ENCODE measurements around the gene CDKAL1.
"Not testable (repeated sequence)": the region's sequence is repeated elsewhere in the genome, so short reads cannot be mapped to it uniquely, and the experiment has no call there.

CDKAL1 gene

GRCh38 chr6:20715135-20715806, 181.0 kb downstream of the CDKAL1 start:
- Mint-ChIP-seq H3K9me3 (no peaks in the 10 kb centered on the region), H3K27ac (no peak overlapping the region), H3K4me3 (no peak overlapping the region), H3K36me3 (peaks cover 2 to 8% of the 10 kb centered on the region in 2 donors), H3K4me1 (peaks cover 21 to 37% of the 10 kb centered on the region in 2 donors), H3K27me3 (no peaks in the 10 kb centered on the region)
- ATAC-seq (replicated peaks) (no peak), DNase-seq (no peak)

GRCh38 chr6:20716865-20717264, 182.6 kb downstream of the CDKAL1 start:
- Mint-ChIP-seq H3K27ac (no peak overlapping the region), H3K27me3 (no peaks in the 10 kb centered on the region), H3K4me3 (no peak overlapping the region), H3K9me3 (peaks cover 0 to under 1% of the 10 kb centered on the region in 2 donors), H3K36me3 (peaks cover 2 to 11% of the 10 kb centered on the region in 2 donors), H3K4me1 (peaks cover 18 to 34% of the 10 kb centered on the region in 2 donors)
- DNase-seq: peak; percentile 18
- ATAC-seq (replicated peaks): peak; percentile 86 to 89

GRCh38 chr6:20717743-20718142, 183.5 kb downstream of the CDKAL1 start:
- H3K9me3 Mint-ChIP-seq: peaks cover 0 to 5% of the 10 kb centered on the region in 2 donors
- H3K36me3 Mint-ChIP-seq: peaks cover 4 to 15% of the 10 kb centered on the region in 2 donors

GRCh38 chr6:20718705-20719653, 184.7 kb downstream of the CDKAL1 start:
- DNase-seq (no peak), ATAC-seq (replicated peaks) (peak; percentile 40 to 46)
- Mint-ChIP-seq H3K27ac (peak overlapping the region; percentile 28), H3K27me3 (no peaks in the 10 kb centered on the region), H3K36me3 (peaks cover 12 to 24% of the 10 kb centered on the region in 2 donors), H3K9me3 (peaks cover 0 to 5% of the 10 kb centered on the region in 2 donors), H3K4me3 (no peak overlapping the region), H3K4me1 (peaks cover 24 to 40% of the 10 kb centered on the region in 2 donors)

More at GRCh38 chr6:20717743-20718142, 183.5 kb downstream of the CDKAL1 start:
- Mint-ChIP-seq H3K4me3 (no peak overlapping the region), H3K4me1 (peaks cover 19 to 37% of the 10 kb centered on the region in 2 donors), H3K27ac (peak overlapping the region; percentile 11), H3K27me3 (no peaks in the 10 kb centered on the region)
- DNase-seq (no peak), ATAC-seq (replicated peaks) (peak; percentile 24 to 38)

GRCh38 chr6:20719980-20720379, 185.7 kb downstream of the CDKAL1 start:
- H3K4me3 Mint-ChIP-seq: peak overlapping the region in 1 of 2 donors; percentile 15
- DNase-seq: no peak
- peak overlapping the region; percentile 80 for H3K27ac Mint-ChIP-seq
- H3K4me1 Mint-ChIP-seq: peaks cover 24 to 40% of the 10 kb centered on the region in 2 donors
- H3K36me3 Mint-ChIP-seq: peaks cover 12 to 24% of the 10 kb centered on the region in 2 donors
- H3K27me3 Mint-ChIP-seq: no peaks in the 10 kb centered on the region
- no peak for ATAC-seq (replicated peaks)
- H3K9me3 Mint-ChIP-seq: peaks cover 0 to 5% of the 10 kb centered on the region in 2 donors

GRCh38 chr6:20721121-20721520, 186.9 kb downstream of the CDKAL1 start:
- H3K9me3 Mint-ChIP-seq, H3K4me3 Mint-ChIP-seq: not testable (repeated sequence)

GRCh38 chr6:20722455-20722854, 188.2 kb downstream of the CDKAL1 start:
- ATAC-seq (replicated peaks): no peak

More at GRCh38 chr6:20721121-20721520, 186.9 kb downstream of the CDKAL1 start:
- H3K27ac Mint-ChIP-seq; DNase-seq; ATAC-seq (replicated peaks); H3K27me3 Mint-ChIP-seq: not testable (repeated sequence)
- Mint-ChIP-seq H3K36me3 (peaks cover 14 to 25% of the 10 kb centered on the region in 2 donors), H3K4me1 (peaks cover 24 to 43% of the 10 kb centered on the region in 2 donors)

GRCh38 chr6:20723236-20723635, 189.0 kb downstream of the CDKAL1 start:
- Mint-ChIP-seq H3K36me3 (peaks cover 17 to 30% of the 10 kb centered on the region in 2 donors), H3K4me1 (peaks cover 22 to 48% of the 10 kb centered on the region in 2 donors), H3K27me3 (no peaks in the 10 kb centered on the region), H3K9me3 (peaks cover 0 to 5% of the 10 kb centered on the region in 2 donors), H3K27ac (peak overlapping the region; percentile 37), H3K4me3 (no peak overlapping the region)
- DNase-seq: no peak
- no peak for ATAC-seq (replicated peaks)

More at GRCh38 chr6:20722455-20722854, 188.2 kb downstream of the CDKAL1 start:
- DNase-seq: no peak
- peaks cover 0 to 5% of the 10 kb centered on the region in 2 donors for H3K9me3 Mint-ChIP-seq
- peak overlapping the region; percentile 75 for H3K27ac Mint-ChIP-seq
- no peak overlapping the region for H3K4me3 Mint-ChIP-seq
- H3K36me3 Mint-ChIP-seq: peaks cover 17 to 30% of the 10 kb centered on the region in 2 donors
- H3K4me1 Mint-ChIP-seq: peaks cover 28 to 54% of the 10 kb centered on the region in 2 donors
- no peaks in the 10 kb centered on the region for H3K27me3 Mint-ChIP-seq

GRCh38 chr6:20724443-20725190, 190.4 kb downstream of the CDKAL1 start:
- no peaks in the 10 kb centered on the region for H3K27me3 Mint-ChIP-seq
- H3K4me1 Mint-ChIP-seq: peaks cover 20 to 36% of the 10 kb centered on the region in 2 donors
- H3K4me3 Mint-ChIP-seq: no peak overlapping the region
- peaks cover 0 to 5% of the 10 kb centered on the region in 2 donors for H3K9me3 Mint-ChIP-seq
- DNase-seq (no peak), ATAC-seq (replicated peaks) (no peak)
- no peak overlapping the region for H3K27ac Mint-ChIP-seq
- peaks cover 17 to 30% of the 10 kb centered on the region in 2 donors for H3K36me3 Mint-ChIP-seq

- H3K4me3 Mint-ChIP-seq; H3K27ac Mint-ChIP-seq; H3K27me3 Mint-ChIP-seq; H3K9me3 Mint-ChIP-seq; ATAC-seq (replicated peaks); DNase-seq: not testable (repeated sequence)
- Mint-ChIP-seq H3K36me3 (peaks cover 22 to 31% of the 10 kb centered on the region in 2 donors), H3K4me1 (peaks cover 17 to 30% of the 10 kb centered on the region in 2 donors)
Measured at GRCh38 chr6:20725235-20725634, 191.0 kb downstream of the CDKAL1 start.

GRCh38 chr6:20729086-20729485, 194.8 kb downstream of the CDKAL1 start:
- peaks cover 19 to 30% of the 10 kb centered on the region in 2 donors for H3K4me1 Mint-ChIP-seq
- H3K9me3 Mint-ChIP-seq: no peaks in the 10 kb centered on the region
- DNase-seq (no peak), ATAC-seq (replicated peaks) (no peak)
- H3K36me3 Mint-ChIP-seq: peaks cover 16 to 19% of the 10 kb centered on the region in 2 donors
- H3K4me3 Mint-ChIP-seq: no peak overlapping the region
- H3K27me3 Mint-ChIP-seq: no peaks in the 10 kb centered on the region
- H3K27ac Mint-ChIP-seq: no peak overlapping the region

- H3K27me3 Mint-ChIP-seq; H3K27ac Mint-ChIP-seq; H3K4me3 Mint-ChIP-seq; ATAC-seq (replicated peaks); DNase-seq; H3K9me3 Mint-ChIP-seq: not testable (repeated sequence)
- Mint-ChIP-seq H3K36me3 (peaks cover 15 to 23% of the 10 kb centered on the region in 2 donors), H3K4me1 (peaks cover 15 to 17% of the 10 kb centered on the region in 2 donors)
Measured at GRCh38 chr6:20732362-20732761, 198.1 kb downstream of the CDKAL1 start.

- Mint-ChIP-seq H3K4me3 (no peak overlapping the region), H3K27me3 (no peaks in the 10 kb centered on the region), H3K36me3 (peaks cover 15 to 23% of the 10 kb centered on the region in 2 donors), H3K4me1 (peaks cover 15% of the 10 kb centered on the region in 2 donors), H3K9me3 (no peaks in the 10 kb centered on the region), H3K27ac (no peak overlapping the region)
- DNase-seq: no peak
- ATAC-seq (replicated peaks): no peak
Measured at GRCh38 chr6:20732896-20733295, 198.6 kb downstream of the CDKAL1 start.

Data from stimulated activated naive B cell treated with anti-CD40 and anti-IgM and Interleukin-4, amounts not matched to agents 10 μg/mL and 1 μg/mL and 100 μg/mL, for 72 hours (primary cell).